SIG-M5 (cell line): ENCODE measurements around the gene PCGF2.
A peak's percentile ranks its signal among the peaks of the same experiment; 100 is the strongest.
"Not testable (repeated sequence)": the region's sequence is repeated elsewhere in the genome, so short reads cannot be mapped to it uniquely, and the experiment has no call there.

Experiments
- DNase-seq: peaks from one replicate; lab custom pipeline; 2025; lab: John Stamatoyannopoulos, UW

The PCGF2 gene

GRCh38 chr17:38748149-38748891 lies at the start of gene PCGF2:
TSS of gene PCGF2 (minus strand) at chr17:38748336. CDS start at chr17:38740402, 7,934 bp downstream.
- DNase-seq, result no peak

GRCh38 chr17:38797828-38798227 lies 49.7 kb upstream of the PCGF2 start:
- DNase-seq, result no peak

- DNase-seq, result no peak
Measured at GRCh38 chr17:38797158-38797490, 49.0 kb upstream of the PCGF2 start.

- DNase-seq, result no peak
Measured at GRCh38 chr17:38796451-38797157, 48.5 kb upstream of the PCGF2 start.

GRCh38 chr17:38794221-38794620 lies 46.1 kb upstream of the PCGF2 start:
- DNase-seq, result no peak

GRCh38 chr17:38791162-38791561 lies 43.0 kb upstream of the PCGF2 start:
- no peak for DNase-seq

GRCh38 chr17:38790148-38790707 lies 42.1 kb upstream of the PCGF2 start:
- not testable (repeated sequence) for DNase-seq

GRCh38 chr17:38789185-38789584 lies 41.0 kb upstream of the PCGF2 start:
- no peak for DNase-seq

GRCh38 chr17:38787999-38788398 lies 39.9 kb upstream of the PCGF2 start:
- DNase-seq, result not testable (repeated sequence)

GRCh38 chr17:38786372-38786771 lies 38.2 kb upstream of the PCGF2 start:
- no peak for DNase-seq

GRCh38 chr17:38783227-38783626 lies 35.1 kb upstream of the PCGF2 start:
- DNase-seq, result no peak

- no peak for DNase-seq
Measured at GRCh38 chr17:38779965-38780752, 32.0 kb upstream of the PCGF2 start.

- DNase-seq, result no peak
Measured at GRCh38 chr17:38777641-38778250, 29.6 kb upstream of the PCGF2 start.

GRCh38 chr17:38773258-38773657 lies 25.1 kb upstream of the PCGF2 start:
- no peak for DNase-seq

- DNase-seq, result no peak
Measured at GRCh38 chr17:38768417-38768816, 20.3 kb upstream of the PCGF2 start.

GRCh38 chr17:38766341-38766740 lies 18.2 kb upstream of the PCGF2 start:
- DNase-seq, result no peak

GRCh38 chr17:38762231-38762630 lies 14.1 kb upstream of the PCGF2 start:
- no peak for DNase-seq

- DNase-seq, result no peak
Measured at GRCh38 chr17:38761612-38762011, 13.5 kb upstream of the PCGF2 start.

GRCh38 chr17:38753071-38753506 lies 5.0 kb upstream of the PCGF2 start:
- no peak for DNase-seq

GRCh38 chr17:38752308-38753070 lies 4.4 kb upstream of the PCGF2 start, which contains the start of gene PSMB3:
TSS of gene PSMB3 (plus strand) at chr17:38752741. CDS start at chr17:38752827, 86 bp downstream.
- DNase-seq, result peak; percentile 98

- no peak for DNase-seq
Measured at GRCh38 chr17:38751808-38752307, 3.7 kb upstream of the PCGF2 start.
